GM12891 (cell line): ENCODE results near the gene BRD9.
A peak's percentile ranks its signal among the peaks of the same experiment; 100 is the strongest.
"Not testable (repeated sequence)": the region's sequence is repeated elsewhere in the genome, so short reads cannot be mapped to it uniquely, and the experiment has no call there.

Experiments
- DNase-seq: peaks from one replicate; pipeline ENCODE4 v3.0.0; 2011; ENCODE audit warnings: low spot score; ENCODE audit not compliant: insufficient read length
- FAIRE-seq: peaks from 2 replicates; lab custom pipeline; 2011; peaks lifted over from hg19 to GRCh38; lab: Jason Lieb, UNC
- PAX5 ChIP-seq: IDR thresholded peaks from 2 replicates; pipeline ENCODE4 v1.6.1; 2011; ENCODE audit warnings: low read length, moderate library complexity, mild to moderate bottlenecking; ENCODE audit not compliant: insufficient read depth, severe bottlenecking
- POLR2A ChIP-seq: IDR thresholded peaks from 2 replicates; pipeline ENCODE4 v1.6.1; 2011; ENCODE audit warnings: low read depth, low read length, control low read depth
- POLR2AphosphoS5 ChIP-seq: IDR thresholded peaks from 2 replicates; pipeline ENCODE4 v1.6.1; 2011; ENCODE audit warnings: low read depth, low read length, control low read depth
- POU2F2 ChIP-seq: IDR thresholded peaks from 2 replicates; pipeline ENCODE4 v1.6.1; 2011; ENCODE audit warnings: low read depth, mild to moderate bottlenecking, control low read depth, low read length, moderate library complexity
- SPI1 ChIP-seq: IDR thresholded peaks from 2 replicates; pipeline ENCODE4 v1.6.1; 2011; ENCODE audit warnings: low read depth, low read length, control low read depth
- TAF1 ChIP-seq: IDR thresholded peaks from 2 replicates; pipeline ENCODE4 v1.6.1; 2011; ENCODE audit warnings: low read depth, low read length, control low read depth

Gene BRD9

DNA sequence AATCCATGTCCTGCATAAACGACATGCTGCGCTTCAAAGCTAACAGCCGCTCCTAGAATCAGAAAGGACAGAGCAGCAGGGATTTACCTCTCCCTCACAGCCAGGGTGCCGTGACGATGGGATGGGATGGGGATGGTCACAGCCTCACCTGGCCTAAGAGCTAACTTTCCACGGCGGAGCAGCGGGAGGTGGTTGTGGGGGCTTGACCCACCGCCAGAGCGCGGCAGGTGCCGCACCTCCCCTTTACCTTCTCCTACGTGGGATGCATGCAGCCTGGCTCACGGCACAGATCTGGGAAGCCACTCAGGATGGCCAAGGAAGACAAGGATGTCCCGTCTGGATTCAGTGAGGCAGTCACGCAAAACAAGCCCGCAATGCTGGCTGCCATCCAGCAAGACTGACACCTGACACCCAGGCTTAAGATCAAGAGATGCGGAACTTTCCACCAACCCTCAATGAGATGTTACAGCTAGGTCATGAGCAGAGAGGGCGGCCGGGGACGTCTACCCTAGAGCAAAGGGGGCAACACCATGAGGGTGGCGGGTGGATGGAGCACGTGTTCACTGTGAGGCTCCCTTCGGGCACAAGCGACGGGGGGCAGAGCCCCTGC is 5.8 kb downstream of the BRD9 start:
- no peak for DNase-seq
- TF ChIP-seq POLR2A: no peak
- no peak for TF ChIP-seq PAX5
- TF ChIP-seq SPI1: no peak
- no peak for FAIRE-seq

DNA sequence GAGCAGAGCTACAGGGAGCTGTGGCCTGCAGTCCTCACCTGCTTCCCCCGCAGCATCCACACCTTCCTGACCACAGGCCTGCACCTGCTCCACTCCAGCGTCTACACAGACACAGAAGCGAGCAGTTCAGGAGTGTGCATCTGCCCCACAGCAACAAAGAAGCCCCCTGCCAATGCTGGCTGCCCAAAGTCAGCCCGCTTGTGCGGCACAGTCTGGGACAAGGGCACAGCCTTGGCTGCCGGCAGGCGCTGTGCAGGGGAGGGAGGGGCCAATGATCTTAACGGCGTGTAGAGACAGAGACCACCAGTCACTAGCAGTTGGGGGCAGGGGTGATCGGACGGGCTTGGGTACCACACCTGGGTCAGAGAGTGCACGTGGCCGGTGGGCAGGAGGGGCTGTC is 6.6 kb downstream of the BRD9 start:
- FAIRE-seq (no peak), DNase-seq (no peak)
- 0 out of 2 replicates have a peak, but pooled peaks have one; percentile 14 for TF ChIP-seq POLR2AphosphoS5
- TF ChIP-seq POLR2A: no peak

DNA sequence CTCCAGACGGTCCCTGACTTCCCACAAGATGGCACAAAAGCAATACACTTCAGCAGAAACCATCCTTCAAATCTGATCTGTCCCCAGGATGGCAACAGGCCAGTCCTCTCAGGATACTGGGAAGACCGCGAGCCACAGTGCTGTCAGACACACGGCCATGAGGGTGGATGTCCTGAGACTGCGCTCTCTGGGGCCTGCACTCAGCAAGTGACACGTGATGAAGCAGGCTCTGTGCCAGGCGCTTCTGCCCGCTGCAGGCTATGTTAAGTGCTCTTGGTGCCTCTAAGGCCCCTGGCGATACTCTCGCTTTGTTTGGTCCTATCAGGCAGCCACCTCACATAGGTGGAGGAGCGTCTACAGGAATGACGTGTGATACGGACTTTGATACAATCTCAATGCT is 7.1 kb downstream of the BRD9 start:
- TF ChIP-seq SPI1 (no peak), TAF1 (no peak)
- no peak for FAIRE-seq
- DNase-seq: no peak

DNA sequence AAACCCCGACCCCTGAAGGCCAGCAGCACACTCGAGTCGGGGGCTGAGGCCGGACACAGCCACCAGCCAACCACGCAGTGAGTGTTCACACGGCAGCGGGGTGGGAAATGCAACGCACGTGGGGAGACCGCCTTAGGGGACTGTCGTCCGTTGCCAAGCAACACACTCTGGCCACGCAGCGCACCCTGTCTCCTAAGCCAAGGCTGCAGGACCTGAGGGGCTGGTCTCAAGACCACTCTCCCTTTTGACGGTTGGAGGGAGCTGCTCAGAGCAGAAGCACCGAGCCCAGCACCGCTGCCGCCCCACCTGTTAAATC is 7.5 kb downstream of the BRD9 start:
- FAIRE-seq (no peak), DNase-seq (no peak)
- TF ChIP-seq TAF1 (no peak), SPI1 (no peak), POLR2AphosphoS5 (no peak), POU2F2 (no peak), PAX5 (no peak), POLR2A (no peak)

DNA sequence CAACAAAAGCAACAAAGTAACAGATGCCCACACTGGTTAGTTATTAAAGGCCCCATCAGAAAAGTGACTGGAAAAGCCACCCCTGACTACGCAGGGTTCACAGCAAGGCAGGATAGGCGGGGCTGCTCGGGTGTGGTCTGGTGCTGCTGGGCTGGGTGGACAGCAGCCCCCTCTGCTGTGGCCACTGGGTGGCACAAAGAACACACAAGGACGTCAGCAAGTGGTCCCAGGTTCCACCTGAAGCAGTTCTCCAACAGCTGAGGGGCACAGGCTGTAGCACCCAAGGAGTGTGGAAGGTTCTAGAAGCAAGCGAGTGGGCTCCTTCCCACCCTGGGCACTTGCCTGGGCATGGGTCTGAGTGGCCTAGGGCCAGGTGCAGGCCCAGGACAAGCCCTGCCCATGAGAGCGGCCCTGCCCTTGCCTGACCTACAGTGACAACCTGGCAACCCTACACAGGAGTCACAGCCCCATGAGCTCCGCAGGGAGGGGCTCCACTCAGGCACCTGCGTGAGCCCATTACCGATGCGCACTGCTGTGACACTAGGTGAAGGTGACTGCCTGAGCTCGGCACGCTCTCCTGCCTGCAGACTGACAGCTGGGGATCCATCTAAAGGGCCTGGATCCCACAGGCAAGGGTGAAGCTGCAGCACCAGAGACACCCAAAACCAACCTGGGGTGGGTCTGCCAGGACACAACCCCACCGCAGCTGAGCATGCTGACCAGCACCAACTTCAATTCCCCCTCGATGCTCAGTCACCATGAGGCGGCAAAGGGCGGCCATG is 8.1 kb downstream of the BRD9 start:
- no peak for FAIRE-seq
- TF ChIP-seq SPI1 (no peak), POLR2A (no peak), PAX5 (no peak), POLR2AphosphoS5 (no peak), TAF1 (no peak), POU2F2 (no peak)
- no peak for DNase-seq

DNA sequence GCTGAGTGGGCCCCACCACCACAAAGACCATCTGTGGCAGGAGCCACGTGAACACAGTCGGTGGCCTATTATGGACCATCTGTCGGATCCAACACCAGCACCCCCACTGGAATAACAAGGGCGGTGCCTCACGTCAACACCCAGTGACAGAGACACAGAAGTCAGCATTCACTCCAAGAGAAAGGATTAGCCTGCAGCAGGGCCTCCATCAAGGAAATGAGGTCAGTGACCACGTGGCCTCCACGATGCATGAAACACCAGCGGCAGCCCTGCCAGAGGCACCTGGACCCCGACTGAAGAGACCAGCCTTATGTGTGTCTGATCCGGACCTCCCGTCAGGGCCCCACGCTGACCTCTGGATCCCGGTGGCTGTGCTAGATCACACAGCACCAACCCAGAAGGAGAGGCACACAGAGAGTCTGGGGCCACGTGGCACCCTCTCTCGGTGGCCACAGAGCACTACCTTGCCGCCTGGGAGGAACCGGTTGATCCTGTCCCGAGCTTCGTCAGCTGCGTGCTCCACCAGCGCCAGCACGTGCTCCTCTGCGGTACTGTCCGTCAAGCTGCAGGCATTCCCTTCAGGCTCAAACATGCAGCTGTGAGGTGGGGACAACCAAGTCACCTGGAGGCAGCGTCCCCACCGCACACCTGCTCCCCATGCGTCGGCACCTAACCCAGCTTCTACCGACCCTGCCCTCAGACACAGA is 9.0 kb downstream of the BRD9 start:
- TF ChIP-seq PAX5: no peak
- TF ChIP-seq POU2F2: no peak
- TF ChIP-seq POLR2AphosphoS5: no peak
- TF ChIP-seq POLR2A: no peak
- no peak for TF ChIP-seq TAF1
- TF ChIP-seq SPI1: no peak
- no peak for FAIRE-seq
- DNase-seq: no peak

DNA sequence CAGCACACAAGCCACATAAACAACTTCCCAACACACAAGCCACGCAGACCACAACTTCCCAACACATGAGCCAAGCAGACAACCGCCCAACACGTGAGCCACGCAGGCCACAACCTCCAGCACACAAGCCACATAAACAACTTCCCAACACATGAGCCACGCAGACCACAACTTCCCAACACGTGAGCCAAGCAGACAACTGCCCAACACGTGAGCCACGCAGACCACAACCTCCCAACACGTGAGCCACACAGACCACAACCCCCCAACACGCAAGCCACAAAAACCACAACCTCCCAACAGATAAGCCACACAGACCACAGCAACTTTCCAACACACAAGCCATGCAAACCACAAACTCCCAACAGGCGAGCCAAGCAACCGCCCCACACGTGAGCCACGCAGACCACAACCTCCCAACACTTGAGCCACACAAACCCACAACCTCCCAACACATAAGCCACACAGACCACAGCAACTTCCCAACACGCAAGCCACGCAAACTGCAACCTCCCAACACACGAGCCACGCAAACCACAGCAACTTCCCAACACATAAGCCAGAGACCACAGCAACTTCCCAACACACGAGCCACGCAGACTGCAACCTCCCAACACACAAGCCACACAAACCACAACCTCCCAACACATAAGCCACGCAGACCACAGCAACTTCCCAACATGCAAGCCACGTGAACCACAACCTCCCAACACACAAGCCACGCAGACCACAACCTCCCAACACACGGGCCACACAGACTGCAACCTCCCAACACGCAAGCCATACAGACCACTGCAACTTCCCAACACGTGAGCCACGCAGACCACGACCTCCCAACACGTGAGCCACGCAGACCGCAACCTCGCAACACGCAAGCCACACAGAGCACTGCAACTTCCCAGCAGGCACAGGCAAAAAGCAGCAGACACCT is 10.1 kb downstream of the BRD9 start:
- no peak for DNase-seq
- TF ChIP-seq TAF1 (no peak), PAX5 (no peak), POLR2A (peak; percentile 66)
- no peak for FAIRE-seq

DNA sequence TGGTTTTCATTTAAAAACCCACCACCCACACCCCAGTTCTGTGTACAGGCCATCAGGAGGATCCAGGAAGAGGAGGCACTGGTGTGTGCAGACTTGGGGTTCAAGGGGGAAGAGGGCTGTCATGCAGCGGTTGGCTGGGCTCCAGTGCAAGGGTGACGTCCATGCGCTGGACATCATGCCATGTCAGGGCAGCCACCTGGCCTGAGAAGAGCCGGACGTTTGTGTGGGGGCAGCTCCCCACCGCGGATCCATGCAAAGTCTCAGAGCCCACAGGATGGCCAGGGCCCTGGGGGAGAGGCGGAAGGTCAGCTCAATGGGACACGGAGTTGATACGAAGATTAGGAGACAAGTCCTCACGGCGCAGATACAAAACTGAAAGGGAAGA is 11.1 kb downstream of the BRD9 start:
- no peak for FAIRE-seq
- no peak for DNase-seq
- TF ChIP-seq POLR2A (no peak), POU2F2 (no peak), POLR2AphosphoS5 (no peak), PAX5 (no peak), SPI1 (no peak), TAF1 (no peak)

DNA sequence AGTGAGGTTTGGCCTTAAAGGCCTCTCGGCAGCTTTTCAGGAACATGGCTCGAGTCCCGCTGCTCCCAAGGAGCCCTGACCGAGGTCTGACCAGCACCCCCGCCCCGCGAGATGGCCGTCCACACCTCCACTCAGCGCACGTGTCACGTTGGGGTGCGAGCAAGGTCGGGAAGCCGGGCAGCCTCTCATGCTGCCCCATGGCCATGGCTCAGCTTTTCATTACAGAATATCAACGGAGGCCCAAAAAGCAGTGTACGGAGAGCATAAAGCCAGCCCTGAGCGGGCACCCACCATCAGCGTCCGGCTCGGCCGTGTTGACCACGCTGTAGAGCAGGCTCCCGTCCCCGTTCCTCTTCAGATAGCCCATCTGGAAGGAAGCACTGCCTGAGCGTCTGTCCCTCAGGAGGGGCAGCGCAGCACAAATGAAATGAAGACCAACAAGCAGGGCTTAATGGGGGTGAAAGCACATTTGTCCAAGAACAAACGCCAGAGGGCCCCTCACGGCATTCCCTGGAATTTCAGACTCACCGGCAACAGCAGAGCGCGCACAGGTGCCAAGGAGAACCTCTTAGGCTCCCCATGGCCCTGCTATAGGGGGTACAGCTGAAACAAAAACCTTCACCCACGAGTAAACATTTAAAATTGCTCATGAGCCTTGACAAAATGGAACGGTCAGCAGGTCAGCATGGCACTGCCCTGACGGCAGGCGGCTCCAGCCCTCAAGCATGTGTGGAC is 11.6 kb downstream of the BRD9 start:
- FAIRE-seq (no peak), DNase-seq (no peak)
- TF ChIP-seq POU2F2 (no peak), PAX5 (no peak)

DNA sequence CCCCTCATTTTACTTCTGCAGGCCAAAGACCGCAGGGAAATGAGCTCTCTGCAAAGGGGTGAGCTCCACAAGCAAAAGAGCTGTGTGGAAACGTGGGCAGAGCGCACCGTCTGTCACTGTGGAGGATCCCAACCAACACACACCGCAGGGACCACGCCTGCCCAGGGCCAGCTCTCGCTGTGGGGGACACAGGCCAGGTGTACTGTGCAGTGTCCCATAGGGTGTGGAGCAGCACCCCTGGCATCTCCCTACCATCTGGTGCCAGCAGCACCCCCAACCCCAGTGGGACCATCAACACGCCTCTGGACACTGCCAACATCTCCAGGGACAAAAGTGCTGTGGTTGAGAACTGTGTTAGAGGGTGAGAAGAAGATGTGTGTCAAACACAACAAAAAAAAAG is 13.9 kb downstream of the BRD9 start:
- FAIRE-seq, DNase-seq: not testable (repeated sequence)
